ENCODE data around the gene LIFR.

LIFR gene

GRCh38 chr5:38465702-38466423 is 90.6 kb downstream of the LIFR start:
- no peak for DNase-seq (ENCODE audit: low read depth)

- no peak for DNase-seq (ENCODE audit: low read depth)
These were observed 91.4 kb downstream of the LIFR start for GRCh38 chr5:38465061-38465460.

DNA sequence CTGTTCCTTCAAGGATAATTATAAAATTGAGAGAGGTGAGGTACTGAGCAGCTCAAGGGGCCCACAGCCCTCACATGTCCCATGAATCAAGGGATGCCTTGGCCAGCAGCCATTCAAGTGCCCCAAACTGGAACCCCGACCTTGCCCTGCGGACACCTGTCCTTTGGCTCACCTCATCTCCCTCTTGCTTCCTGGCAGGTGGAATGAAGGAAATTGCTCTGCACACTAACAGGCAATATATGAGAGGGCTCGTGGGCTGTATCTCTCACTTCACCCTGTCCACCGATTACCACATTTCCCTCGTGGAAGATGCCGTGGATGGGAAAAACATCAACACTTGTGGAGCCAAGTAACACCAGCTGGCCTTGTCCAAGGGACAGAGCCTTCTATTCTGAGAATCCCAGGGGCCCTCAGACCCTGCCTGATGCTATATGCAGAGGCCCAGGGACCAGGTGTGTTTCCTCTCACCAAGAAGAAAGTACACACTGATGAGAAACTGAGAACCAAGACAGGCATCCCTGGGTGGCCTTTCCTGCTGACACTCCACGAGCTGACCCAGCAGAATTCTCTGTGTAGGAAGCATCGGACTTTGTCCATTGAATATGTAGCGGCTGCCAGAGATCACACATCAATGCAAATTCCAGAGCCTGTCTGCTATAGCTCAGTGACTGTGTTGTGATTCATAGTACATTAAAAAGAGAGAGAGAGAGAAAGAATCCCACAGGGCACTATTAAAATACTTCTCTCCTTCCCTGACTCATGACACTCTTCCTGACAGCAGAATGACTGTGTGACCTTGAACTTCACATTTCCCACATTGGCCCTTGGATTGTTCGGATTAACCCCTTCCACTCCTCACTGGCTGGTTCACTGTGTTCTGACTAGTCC is 92.6 kb downstream of the LIFR start:
- no peak for DNase-seq (ENCODE audit: low read depth)

- no peak for DNase-seq (ENCODE audit: low read depth)
These were observed 93.3 kb downstream of the LIFR start for GRCh38 chr5:38462976-38463633.

DNA sequence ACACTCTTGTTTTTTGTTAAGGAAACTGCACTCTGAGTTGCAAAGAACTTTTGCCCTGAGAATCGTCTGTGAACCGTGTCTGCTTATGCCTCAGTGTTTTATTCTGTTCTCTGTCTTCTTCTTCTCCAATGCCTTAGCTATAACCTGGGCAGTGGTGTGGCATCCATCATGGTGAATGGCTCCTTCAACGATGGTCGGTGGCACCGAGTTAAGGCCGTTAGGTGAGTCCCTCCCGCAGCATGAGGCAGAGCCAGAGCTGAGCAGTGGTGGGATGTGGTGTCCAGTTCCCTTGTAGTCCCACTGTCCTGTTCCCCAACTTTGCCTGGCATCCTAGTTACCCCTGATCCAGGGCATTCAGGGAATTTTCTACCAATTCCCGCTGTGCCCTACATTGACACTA is 98.3 kb downstream of the LIFR start:
- DNase-seq (ENCODE audit: low read depth) = no peak

GRCh38 chr5:38456657-38457399 is 99.6 kb downstream of the LIFR start:
- DNase-seq (ENCODE audit: low read depth) = no peak

DNA sequence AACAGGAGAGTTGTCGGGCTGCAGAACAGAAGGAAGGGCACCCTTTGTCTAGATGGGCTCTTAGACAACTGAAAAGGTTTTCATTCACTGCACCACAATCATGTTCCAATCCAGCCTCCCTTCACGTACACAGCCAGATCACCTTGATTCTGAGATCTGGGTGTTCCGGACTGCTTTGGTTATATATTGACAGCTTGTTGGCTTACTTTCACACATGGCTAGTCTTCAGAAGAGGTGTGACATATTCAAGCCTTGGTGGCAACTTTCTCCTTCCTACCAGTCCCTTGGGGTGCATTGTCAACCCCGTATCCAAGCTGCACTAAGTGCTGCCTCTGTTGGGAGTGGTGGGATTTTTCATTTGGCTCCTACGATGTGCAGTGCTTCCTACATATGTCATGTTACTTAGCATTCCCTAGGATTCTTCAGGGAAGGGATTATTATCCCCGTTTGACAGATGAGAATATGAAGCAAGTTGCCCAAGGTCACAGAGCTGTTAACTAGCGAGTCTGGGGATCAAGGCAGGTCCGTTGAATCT is 100.6 kb downstream of the LIFR start:
- no peak for DNase-seq (ENCODE audit: low read depth)

- no peak for DNase-seq (ENCODE audit: low read depth)
These were observed 102.5 kb downstream of the LIFR start for GRCh38 chr5:38453921-38454320.

GRCh38 chr5:38453506-38453905 is 102.9 kb downstream of the LIFR start:
- peak; percentile 16 for DNase-seq (ENCODE audit: low read depth)

DNA sequence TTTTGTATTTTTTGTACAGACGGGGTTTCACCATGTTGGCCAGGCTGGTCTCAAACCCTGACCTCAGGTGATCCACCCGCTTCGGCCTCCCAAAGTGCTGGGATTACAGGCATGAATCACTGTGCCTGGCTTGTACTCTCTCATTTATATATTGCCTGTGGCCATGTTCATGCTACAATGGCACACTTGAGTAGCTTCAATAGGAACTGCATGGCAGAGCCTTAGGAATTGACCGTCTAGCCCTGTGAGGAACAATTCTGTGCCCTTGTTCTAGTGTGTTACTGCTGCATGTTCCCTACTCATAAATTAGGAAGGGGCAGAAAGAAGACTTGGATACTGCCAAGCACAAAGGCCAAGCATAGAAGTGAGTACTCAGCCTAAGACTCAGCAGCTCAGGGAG is 104.2 kb downstream of the LIFR start:
- DNase-seq (ENCODE audit: low read depth) = no peak

DNA sequence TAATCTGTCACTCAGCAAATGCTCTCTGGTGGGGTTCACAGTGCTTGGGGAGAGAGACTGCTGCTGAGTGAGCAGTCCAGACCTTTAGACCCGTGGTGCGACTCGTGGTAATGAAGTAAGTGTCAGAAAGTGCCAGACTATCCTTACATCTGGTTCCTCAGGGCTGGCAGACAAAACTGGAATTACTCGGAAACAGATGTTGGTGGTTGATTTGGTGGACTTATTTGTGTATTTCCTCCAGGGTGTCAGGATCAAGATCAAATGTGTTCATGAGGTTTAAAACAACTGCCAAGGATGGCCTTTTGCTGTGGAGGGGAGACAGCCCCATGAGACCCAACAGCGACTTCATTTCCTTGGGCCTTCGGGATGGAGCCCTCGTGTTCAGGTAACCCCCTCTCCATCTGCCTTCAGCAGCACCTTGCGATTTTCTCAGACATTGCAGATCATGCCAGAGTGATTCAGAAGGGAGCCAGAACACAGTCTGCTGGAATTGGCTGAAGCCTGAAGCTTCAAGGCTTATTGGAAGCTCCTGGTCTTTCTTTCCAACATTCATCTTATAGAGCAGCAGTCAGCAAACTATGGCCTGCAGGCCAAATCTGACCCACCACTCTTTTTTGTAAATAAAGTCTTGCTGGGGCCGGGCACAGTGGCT is 105.2 kb downstream of the LIFR start:
- DNase-seq (ENCODE audit: low read depth) = no peak

- DNase-seq (ENCODE audit: low read depth) = no peak
These were observed 105.8 kb downstream of the LIFR start for GRCh38 chr5:38450627-38451026.

GRCh38 chr5:38448568-38449350 is 107.7 kb downstream of the LIFR start:
- no peak for DNase-seq (ENCODE audit: low read depth)

DNA sequence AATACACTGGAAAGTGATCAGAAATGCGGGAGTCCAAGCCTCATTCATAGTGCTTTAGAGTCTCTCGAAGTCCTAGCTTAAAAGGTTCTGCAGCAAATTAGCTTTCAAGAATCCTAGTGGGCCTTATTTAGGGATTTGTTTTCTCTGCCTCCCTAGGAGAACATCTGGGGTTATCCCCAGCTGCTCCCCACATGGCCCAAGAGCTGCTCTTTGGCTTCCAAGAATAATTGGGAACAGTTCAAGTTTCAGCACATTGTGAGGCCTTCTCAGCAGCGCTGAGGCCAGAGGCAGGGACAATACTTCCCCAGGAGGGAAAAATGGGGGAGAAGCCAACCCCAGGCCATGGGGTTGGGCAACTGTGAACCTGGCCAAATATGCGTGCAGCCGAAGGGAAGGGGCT is 108.7 kb downstream of the LIFR start:
- no peak for DNase-seq (ENCODE audit: low read depth)

DNA sequence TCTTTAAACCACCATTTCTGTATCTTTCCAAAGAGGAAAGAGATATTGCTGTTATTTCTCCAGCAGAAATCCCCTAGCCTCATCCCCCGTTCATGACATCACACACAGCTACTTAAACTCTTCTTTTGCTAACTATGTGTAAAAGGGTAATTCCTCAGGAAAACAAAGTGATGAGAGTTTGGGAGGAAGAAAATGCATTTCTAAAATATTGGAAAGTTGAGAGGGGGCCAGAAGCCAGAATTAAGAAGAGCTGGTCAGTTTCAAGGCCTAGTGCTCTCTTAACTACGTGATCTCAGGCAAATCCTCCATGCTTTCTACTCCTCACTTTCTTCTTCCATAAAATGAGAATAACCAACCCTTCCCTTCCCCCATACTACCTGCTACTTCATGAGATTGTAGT is 109.4 kb downstream of the LIFR start:
- DNase-seq (ENCODE audit: low read depth) = no peak

- DNase-seq (ENCODE audit: low read depth) = no peak
These were observed 110.4 kb downstream of the LIFR start for GRCh38 chr5:38446029-38446522.

GRCh38 chr5:38445374-38446028 is 110.9 kb downstream of the LIFR start:
- DNase-seq (ENCODE audit: low read depth) = no peak

GRCh38 chr5:38443390-38443789 is 113.1 kb downstream of the LIFR start:
- no peak for DNase-seq (ENCODE audit: low read depth)

- no peak for DNase-seq (ENCODE audit: low read depth)
These were observed 114.2 kb downstream of the LIFR start for GRCh38 chr5:38442247-38442573.
